ENCODE results near the gene PDE1C.
"Not testable (repeated sequence)": the region's sequence is repeated elsewhere in the genome, so short reads cannot be mapped to it uniquely, and the experiment has no call there.

Gene PDE1C

GRCh38 chr7:31851119-31851518 is 219.1 kb downstream of the PDE1C start:
- Histone ChIP-seq H3K27ac (peak overlapping the region; percentile 93), H3K9me3 (ENCODE audit: severe bottlenecking) (no peaks in the 10 kb centered on the region), H3K4me3 (ENCODE audit: low read depth, low read length) (peak overlapping the region; percentile 3; the same call in 1 of the 2 replicates), H3K27me3 (ENCODE audit: insufficient read depth, low read depth, severe bottlenecking) (no peaks in the 10 kb centered on the region), H3K36me3 (peaks cover 7% of the 10 kb centered on the region)
- TF ChIP-seq CTCF (IDR thresholded peaks at IDR 0.05; ENCODE audit: low read depth, low read length) = no peak
- no peak for DNase-seq

DNA sequence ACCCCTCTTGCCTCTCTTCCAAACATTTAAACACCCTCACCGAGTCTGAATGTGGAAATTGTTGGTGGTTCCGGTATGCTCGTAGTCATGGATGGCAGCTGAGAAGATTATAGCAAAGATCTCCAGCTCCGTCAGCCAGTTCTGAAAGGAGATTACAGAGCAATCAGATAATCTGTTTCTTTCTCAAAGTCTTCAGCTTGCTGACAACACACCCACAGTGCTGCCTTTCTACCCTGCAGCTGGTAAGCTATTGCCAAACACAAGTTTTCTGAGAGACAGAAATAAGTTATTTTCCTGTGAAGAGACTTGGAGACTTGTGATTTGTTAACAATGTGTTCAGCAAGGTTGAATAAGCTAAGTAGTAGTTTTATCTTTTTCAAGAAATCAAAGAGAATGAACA is 219.6 kb downstream of the PDE1C start:
- H3K27me3 ChIP-seq (ENCODE audit: insufficient read depth, low read depth, severe bottlenecking) = no peaks in the 10 kb centered on the region
- peaks cover 7% of the 10 kb centered on the region for H3K36me3 ChIP-seq
- peak; percentile 59 for DNase-seq
- no peak for TF ChIP-seq CTCF (IDR thresholded peaks at IDR 0.05; ENCODE audit: low read depth, low read length)
- peak overlapping the region; percentile 93 for H3K27ac ChIP-seq
- peak overlapping the region; percentile 41 for H3K4me3 ChIP-seq (ENCODE audit: low read depth, low read length)
- no peaks in the 10 kb centered on the region for H3K9me3 ChIP-seq (ENCODE audit: severe bottlenecking)

GRCh38 chr7:31850066-31850465 is 220.1 kb downstream of the PDE1C start:
- Histone ChIP-seq H3K36me3 (peaks cover 7% of the 10 kb centered on the region), H3K27ac (peak overlapping the region; percentile 93), H3K4me3 (ENCODE audit: low read depth, low read length) (peak overlapping the region; percentile 41), H3K27me3 (ENCODE audit: insufficient read depth, low read depth, severe bottlenecking) (no peaks in the 10 kb centered on the region), H3K9me3 (ENCODE audit: severe bottlenecking) (no peaks in the 10 kb centered on the region)
- DNase-seq = no peak
- no peak for TF ChIP-seq CTCF (IDR thresholded peaks at IDR 0.05; ENCODE audit: low read depth, low read length)

DNA sequence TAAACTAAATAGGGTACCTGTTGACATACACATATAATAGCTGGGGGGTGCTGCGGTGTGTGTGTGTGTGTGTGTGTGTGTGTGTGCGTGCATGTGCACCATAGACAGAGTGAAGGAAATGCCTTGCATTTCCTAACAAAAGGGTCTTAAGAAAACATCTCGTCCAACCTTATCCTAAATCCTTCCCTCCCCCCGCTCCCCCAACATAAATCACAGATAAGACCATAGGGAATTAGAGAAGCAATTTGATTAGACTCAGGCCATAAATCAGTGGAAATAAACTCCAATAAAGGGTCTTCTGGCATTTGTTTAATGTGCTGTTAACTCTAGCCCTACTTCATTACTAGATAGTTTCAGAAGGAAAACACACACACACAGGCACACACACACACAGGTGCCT is 234.7 kb downstream of the PDE1C start:
- TF ChIP-seq CTCF (IDR thresholded peaks at IDR 0.05; ENCODE audit: low read depth, low read length) = no peak
- Histone ChIP-seq H3K9me3 (ENCODE audit: severe bottlenecking) (no peaks in the 10 kb centered on the region), H3K27me3 (ENCODE audit: insufficient read depth, low read depth, severe bottlenecking) (no peaks in the 10 kb centered on the region)

GRCh38 chr7:31833625-31834024 is 236.6 kb downstream of the PDE1C start:
- not testable (repeated sequence) for H3K27me3 ChIP-seq (ENCODE audit: insufficient read depth, low read depth, severe bottlenecking); DNase-seq; H3K36me3 ChIP-seq; H3K27ac ChIP-seq; H3K4me3 ChIP-seq (ENCODE audit: low read depth, low read length); H3K9me3 ChIP-seq (ENCODE audit: severe bottlenecking)

More for the DNA sequence above, 234.7 kb downstream of the PDE1C start:
- peak; percentile 54 for DNase-seq
- Histone ChIP-seq H3K4me3 (ENCODE audit: low read depth, low read length) (no peak overlapping the region), H3K27ac (no peak overlapping the region), H3K36me3 (peaks cover 2% of the 10 kb centered on the region; the same call in 1 of the 2 replicates)

GRCh38 chr7:31828520-31828919 is 241.7 kb downstream of the PDE1C start:
- Histone ChIP-seq H3K4me3 (ENCODE audit: low read depth, low read length) (no peak overlapping the region), H3K27ac (no peak overlapping the region), H3K36me3 (peaks cover 10% of the 10 kb centered on the region; the same call in 1 of the 2 replicates), H3K9me3 (ENCODE audit: severe bottlenecking) (no peaks in the 10 kb centered on the region), H3K27me3 (ENCODE audit: insufficient read depth, low read depth, severe bottlenecking) (no peaks in the 10 kb centered on the region)
- DNase-seq = no peak
- no peak for TF ChIP-seq CTCF (IDR thresholded peaks at IDR 0.05; ENCODE audit: low read depth, low read length)

Measured in WERI-Rb-1 (cell line).